OCI-LY1 (cell line): ENCODE measurements around the gene TEX26.

Experiments used
- H2AFZ ChIP-seq: fragments of 200-600 bp; sonication (generic), shearing (Covaris generic); 2 replicates; pipeline ENCODE4 v1.6.0; 2014; ENCODE audit warnings: antibody characterized with exemption, mild to moderate bottlenecking, low read length
- H3F3A ChIP-seq: fragments of 200-600 bp; sonication (generic), shearing (Covaris generic); 2 replicates; pipeline ENCODE4 v1.6.0; 2014; ENCODE audit warnings: mild to moderate bottlenecking, antibody characterized with exemption, low read length, moderate library complexity; ENCODE audit not compliant: insufficient read depth
- H3K27ac ChIP-seq: fragments of 200-600 bp; sonication (generic); 2 replicates; pipeline ENCODE4 v1.5.1; 2014; ENCODE audit warnings: low read length, mixed run types, mild to moderate bottlenecking, low read depth; ENCODE audit not compliant: poor library complexity, severe bottlenecking
- H3K27me3 ChIP-seq: fragments of 200-600 bp; sonication (generic); 2 replicates; pipeline ENCODE4 v1.6.0; 2014; ENCODE audit warnings: antibody characterized with exemption, mild to moderate bottlenecking, low read length, moderate library complexity; ENCODE audit not compliant: insufficient read depth
- H3K36me3 ChIP-seq: fragments of 200-600 bp; sonication (generic); 2 replicates; pipeline ENCODE4 v1.6.1; 2014; ENCODE audit warnings: mild to moderate bottlenecking, antibody characterized with exemption, low read length, moderate library complexity, mixed read lengths; ENCODE audit not compliant: insufficient read depth
- H3K4me1 ChIP-seq: fragments of 200-600 bp; sonication (generic); 2 replicates; pipeline ENCODE4 v1.5.1; 2014; ENCODE audit warnings: mild to moderate bottlenecking, low read length, moderate library complexity; ENCODE audit not compliant: insufficient read depth, severe bottlenecking
- H3K4me2 ChIP-seq: fragments of 200-600 bp; sonication (generic), shearing (Covaris generic); 2 replicates; pipeline ENCODE4 v1.6.1; 2014; ENCODE audit warnings: low read length
- H3K4me3 ChIP-seq: fragments of 200-600 bp; sonication (generic); 2 replicates; pipeline ENCODE4 v1.5.1; 2014; ENCODE audit warnings: low read length, low read depth, mild to moderate bottlenecking, mixed read lengths; ENCODE audit not compliant: poor library complexity, severe bottlenecking
- H3K79me2 ChIP-seq: fragments of 200-600 bp; shearing (Covaris generic); 2 replicates; pipeline ENCODE4 v1.6.1; 2016; ENCODE audit warnings: mixed run types, low read length, mixed read lengths; ENCODE audit not compliant: insufficient read depth
- H3K9ac ChIP-seq: fragments of 200-600 bp; sonication (generic), shearing (Covaris generic); 2 replicates; pipeline ENCODE4 v1.6.1; 2014; ENCODE audit warnings: mild to moderate bottlenecking, low read length, mixed read lengths
- H3K9me2 ChIP-seq: fragments of 200-600 bp; sonication (generic), shearing (Covaris generic); 2 replicates; pipeline ENCODE4 v1.6.1; 2014; ENCODE audit warnings: low read depth, mild to moderate bottlenecking, low read length, mixed read lengths
- H3K9me3 ChIP-seq: fragments of 200-600 bp; shearing (Covaris generic); 2 replicates; pipeline ENCODE4 v1.6.1; 2014; ENCODE audit warnings: low read length, mixed read lengths
- H4K20me1 ChIP-seq: fragments of 200-600 bp; sonication (generic), shearing (Covaris generic); 2 replicates; pipeline ENCODE4 v1.6.0; 2016; ENCODE audit warnings: mild to moderate bottlenecking, low read length; ENCODE audit not compliant: insufficient read depth
- EZH2 ChIP-seq: fragments of 200-600 bp; sonication (generic), shearing (Covaris generic); IDR thresholded peaks from 2 replicates; pipeline ENCODE4 v1.8.0; 2017; ENCODE audit warnings: borderline replicate concordance, mixed run types, mild to moderate bottlenecking, antibody characterized with exemption, low read length, moderate library complexity, mixed read lengths
- TF ChIP-seq, protein P1 (sequence below): fragments of 200-600 bp; sonication (generic), shearing (Covaris generic); IDR thresholded peaks from 2 replicates; pipeline ENCODE4 v1.5.1; 2017; ENCODE audit warnings: mild to moderate bottlenecking, antibody characterized with exemption, low read length, moderate library complexity, mixed read lengths

TEX26 gene

DNA sequence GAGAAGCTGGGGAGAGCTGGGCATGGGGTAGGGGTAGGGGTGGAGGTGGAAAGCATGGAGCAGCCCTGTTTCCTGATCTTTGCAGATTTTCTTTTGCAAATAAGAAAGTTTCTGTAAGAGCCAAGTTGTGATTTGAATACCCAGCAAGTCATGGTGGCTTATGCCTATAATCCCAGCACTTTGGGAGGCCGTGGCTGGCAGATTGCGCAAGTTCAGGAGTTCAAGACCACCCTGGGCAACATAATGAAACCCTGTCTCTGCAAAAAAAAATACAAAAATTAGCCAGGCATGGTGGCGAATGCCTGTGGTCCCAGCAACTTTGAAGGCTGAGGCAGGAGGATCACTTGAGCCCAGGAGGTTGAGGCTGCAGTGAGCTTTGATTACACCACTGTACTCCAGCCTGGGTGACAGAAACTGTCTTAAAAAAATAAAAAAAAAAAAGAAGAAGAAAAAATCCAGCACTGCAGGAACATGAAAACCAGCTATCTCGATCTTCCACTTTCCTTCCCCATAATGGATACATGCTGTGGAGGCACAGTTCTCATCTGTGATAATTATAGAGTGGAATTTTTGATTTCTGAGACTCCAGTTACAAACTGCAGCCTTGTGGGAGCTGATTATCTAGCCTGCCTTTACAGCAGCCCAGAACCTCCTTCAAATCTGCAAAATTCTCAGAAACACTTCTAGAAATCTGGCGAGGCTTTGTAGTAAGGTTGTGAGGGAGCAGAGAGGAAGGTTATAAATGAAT is 12.1 kb upstream of the TEX26 start:
- H3K36me3 ChIP-seq, result no peaks in the 10 kb centered on the region
- no peaks in the 10 kb centered on the region for H3K9me3 ChIP-seq
- H3K9me2 ChIP-seq, result no peaks in the 10 kb centered on the region
- no peak overlapping the region for H2AFZ ChIP-seq
- no peaks in the 10 kb centered on the region for H3K4me1 ChIP-seq
- H3K27me3 ChIP-seq, result 0 out of 2 replicates have a peak, but pooled peaks cover 2% of the 10 kb centered on the region
- TF ChIP-seq, protein P1, sequence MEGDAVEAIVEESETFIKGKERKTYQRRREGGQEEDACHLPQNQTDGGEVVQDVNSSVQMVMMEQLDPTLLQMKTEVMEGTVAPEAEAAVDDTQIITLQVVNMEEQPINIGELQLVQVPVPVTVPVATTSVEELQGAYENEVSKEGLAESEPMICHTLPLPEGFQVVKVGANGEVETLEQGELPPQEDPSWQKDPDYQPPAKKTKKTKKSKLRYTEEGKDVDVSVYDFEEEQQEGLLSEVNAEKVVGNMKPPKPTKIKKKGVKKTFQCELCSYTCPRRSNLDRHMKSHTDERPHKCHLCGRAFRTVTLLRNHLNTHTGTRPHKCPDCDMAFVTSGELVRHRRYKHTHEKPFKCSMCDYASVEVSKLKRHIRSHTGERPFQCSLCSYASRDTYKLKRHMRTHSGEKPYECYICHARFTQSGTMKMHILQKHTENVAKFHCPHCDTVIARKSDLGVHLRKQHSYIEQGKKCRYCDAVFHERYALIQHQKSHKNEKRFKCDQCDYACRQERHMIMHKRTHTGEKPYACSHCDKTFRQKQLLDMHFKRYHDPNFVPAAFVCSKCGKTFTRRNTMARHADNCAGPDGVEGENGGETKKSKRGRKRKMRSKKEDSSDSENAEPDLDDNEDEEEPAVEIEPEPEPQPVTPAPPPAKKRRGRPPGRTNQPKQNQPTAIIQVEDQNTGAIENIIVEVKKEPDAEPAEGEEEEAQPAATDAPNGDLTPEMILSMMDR, result no peak
- TF ChIP-seq EZH2, result no peak
- H3K79me2 ChIP-seq, result no peaks in the 10 kb centered on the region
- no peaks in the 10 kb centered on the region for H4K20me1 ChIP-seq
- H3K4me2 ChIP-seq, result no peak overlapping the region
- H3K9ac ChIP-seq, result no peak overlapping the region
- H3K27ac ChIP-seq, result no peak overlapping the region
- no peak overlapping the region for H3K4me3 ChIP-seq
- no peaks in the 10 kb centered on the region for H3F3A ChIP-seq

DNA sequence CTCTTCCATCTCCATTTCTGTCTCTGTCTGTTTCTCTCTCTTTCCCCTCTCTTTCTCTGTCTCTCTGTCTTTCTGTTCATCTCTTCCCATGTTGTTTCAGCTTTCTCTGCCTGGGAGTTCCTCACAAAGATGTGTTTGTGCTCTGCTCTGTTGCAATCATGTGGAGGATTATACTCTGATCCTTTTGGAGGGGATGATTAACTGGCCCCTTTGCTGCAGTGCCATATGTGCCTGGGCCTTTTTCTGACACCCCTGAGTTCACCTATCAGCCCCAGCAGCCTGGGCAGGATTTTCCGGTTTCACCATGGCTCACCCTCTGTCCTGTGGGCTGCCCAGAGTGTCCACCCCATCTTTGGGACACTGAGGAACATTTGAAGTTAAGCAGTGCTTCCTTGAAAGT is 9.0 kb upstream of the TEX26 start:
- H3K4me1 ChIP-seq, result no peaks in the 10 kb centered on the region
- H3K9me2 ChIP-seq, result no peaks in the 10 kb centered on the region
- no peaks in the 10 kb centered on the region for H3K9me3 ChIP-seq
- no peaks in the 10 kb centered on the region for H4K20me1 ChIP-seq
- no peak overlapping the region for H3K4me2 ChIP-seq
- no peaks in the 10 kb centered on the region for H3F3A ChIP-seq
- H2AFZ ChIP-seq, result no peak overlapping the region
- H3K27ac ChIP-seq, result no peak overlapping the region
- H3K9ac ChIP-seq, result no peak overlapping the region
- no peaks in the 10 kb centered on the region for H3K79me2 ChIP-seq
- no peak for TF ChIP-seq EZH2
- TF ChIP-seq, protein P1, result no peak
- 0 out of 2 replicates have a peak, but pooled peaks cover 2% of the 10 kb centered on the region for H3K27me3 ChIP-seq
- H3K36me3 ChIP-seq, result no peaks in the 10 kb centered on the region
- no peak overlapping the region for H3K4me3 ChIP-seq

DNA sequence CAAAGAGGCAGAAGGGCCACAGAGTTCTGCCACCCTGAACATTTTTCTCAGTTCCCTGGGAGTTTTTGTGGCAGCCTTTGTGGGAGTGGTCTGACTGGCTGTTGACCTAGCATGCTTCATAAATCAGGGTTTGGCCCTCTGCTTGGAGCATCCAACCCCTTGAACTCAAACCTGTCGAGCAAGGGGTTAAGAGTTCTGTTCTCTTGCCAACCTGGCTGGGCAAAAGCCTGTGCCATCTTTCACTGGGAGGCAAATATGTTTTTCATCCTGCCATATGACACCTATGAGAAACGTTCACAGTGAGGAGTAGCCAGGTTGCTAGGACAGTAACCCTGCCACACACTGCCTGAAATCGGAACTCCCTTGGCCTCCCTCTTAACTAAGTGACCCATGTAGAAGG is 7.7 kb upstream of the TEX26 start:
- H3K4me1 ChIP-seq, result no peaks in the 10 kb centered on the region
- H3K79me2 ChIP-seq, result no peaks in the 10 kb centered on the region
- H3K4me2 ChIP-seq, result no peak overlapping the region
- H3K27ac ChIP-seq, result no peak overlapping the region
- H3F3A ChIP-seq, result no peaks in the 10 kb centered on the region
- no peaks in the 10 kb centered on the region for H4K20me1 ChIP-seq
- no peaks in the 10 kb centered on the region for H3K9me3 ChIP-seq
- no peaks in the 10 kb centered on the region for H3K36me3 ChIP-seq
- H3K9ac ChIP-seq, result no peak overlapping the region
- H3K27me3 ChIP-seq, result 0 out of 2 replicates have a peak, but pooled peaks cover 2% of the 10 kb centered on the region
- TF ChIP-seq EZH2, result no peak
- TF ChIP-seq, protein P1, result no peak
- H3K9me2 ChIP-seq, result no peaks in the 10 kb centered on the region
- H3K4me3 ChIP-seq, result no peak overlapping the region
- no peak overlapping the region for H2AFZ ChIP-seq
